ENCODE results near the gene PSMF1.
A peak's percentile ranks its signal among the peaks of the same experiment; 100 is the strongest.

The PSMF1 gene

GRCh38 chr20:1177680-1178079, 59.3 kb downstream of the PSMF1 start:
- H3K4me3 ChIP-seq (ENCODE audit: low read depth, low read length), result no peak overlapping the region
- TF ChIP-seq CTCF (conservative IDR thresholded peaks at IDR 0.05; ENCODE audit: low read depth, low read length), result peak; percentile 29
- peak; percentile 22 for DNase-seq (ENCODE audit: low read depth)

DNA sequence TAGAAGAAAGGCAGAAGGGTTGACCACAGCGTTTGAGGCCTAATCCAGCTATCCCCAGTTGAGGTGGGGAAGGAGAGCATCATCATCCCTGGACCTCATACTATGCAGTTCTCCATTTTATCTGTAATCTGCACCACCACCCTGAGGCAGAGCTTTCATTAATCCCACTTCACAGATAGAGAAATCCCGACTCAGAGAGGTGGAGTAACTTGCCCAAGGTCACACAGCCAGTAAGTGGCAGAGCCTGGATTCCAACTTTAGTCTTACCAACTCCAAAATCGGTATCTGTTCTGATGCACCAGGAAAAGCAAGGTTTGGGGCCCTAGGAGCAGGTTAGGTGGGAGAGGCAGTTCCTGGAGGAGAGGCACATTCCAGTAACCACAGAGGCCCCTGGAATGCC, 59.7 kb downstream of the PSMF1 start:
- no peak for TF ChIP-seq CTCF (conservative IDR thresholded peaks at IDR 0.05; ENCODE audit: low read depth, low read length)

DNA sequence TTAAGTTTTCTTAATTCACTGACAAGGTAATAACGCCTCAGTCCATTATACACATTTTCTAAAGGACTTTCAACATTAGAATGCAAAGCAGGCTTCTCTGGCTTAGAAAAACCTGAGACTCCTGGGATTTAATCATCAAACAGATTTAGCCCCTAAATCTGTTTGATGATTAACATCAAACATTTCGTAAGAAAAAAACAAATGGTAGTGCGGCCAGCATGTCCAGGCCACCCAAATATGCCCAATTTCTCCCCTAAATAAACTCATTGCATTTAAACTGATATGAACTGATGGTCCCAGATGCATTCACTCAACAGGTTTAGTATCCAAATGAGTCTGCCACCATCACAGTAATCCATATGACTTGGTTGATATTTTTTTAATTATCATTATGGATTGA, 60.2 kb downstream of the PSMF1 start:
- no peak for DNase-seq (ENCODE audit: low read depth)
- H3K4me3 ChIP-seq (ENCODE audit: low read depth, low read length), result no peak overlapping the region
- TF ChIP-seq CTCF (conservative IDR thresholded peaks at IDR 0.05; ENCODE audit: low read depth, low read length), result no peak

More for the DNA sequence above, 59.7 kb downstream of the PSMF1 start:
- DNase-seq (ENCODE audit: low read depth), result no peak
- no peak overlapping the region for H3K4me3 ChIP-seq (ENCODE audit: low read depth, low read length)

GRCh38 chr20:1180949-1181348, 62.5 kb downstream of the PSMF1 start:
- TF ChIP-seq CTCF (conservative IDR thresholded peaks at IDR 0.05; ENCODE audit: low read depth, low read length), result no peak
- no peak overlapping the region for H3K4me3 ChIP-seq (ENCODE audit: low read depth, low read length)
- DNase-seq (ENCODE audit: low read depth), result no peak

GRCh38 chr20:1182106-1182505, 63.7 kb downstream of the PSMF1 start:
- TF ChIP-seq CTCF (conservative IDR thresholded peaks at IDR 0.05; ENCODE audit: low read depth, low read length), result no peak
- H3K4me3 ChIP-seq (ENCODE audit: low read depth, low read length), result no peak overlapping the region
- no peak for DNase-seq (ENCODE audit: low read depth)

GRCh38 chr20:1183153-1183552, 64.8 kb downstream of the PSMF1 start:
- DNase-seq (ENCODE audit: low read depth), result no peak
- H3K4me3 ChIP-seq (ENCODE audit: low read depth, low read length), result no peak overlapping the region
- no peak for TF ChIP-seq CTCF (conservative IDR thresholded peaks at IDR 0.05; ENCODE audit: low read depth, low read length)

GRCh38 chr20:1184260-1184637, 65.8 kb downstream of the PSMF1 start:
- H3K4me3 ChIP-seq (ENCODE audit: low read depth, low read length), result no peak overlapping the region
- DNase-seq (ENCODE audit: low read depth), result no peak

More at GRCh38 chr20:1184260-1184637, 65.8 kb downstream of the PSMF1 start:
- no peak for TF ChIP-seq CTCF (conservative IDR thresholded peaks at IDR 0.05; ENCODE audit: low read depth, low read length)

All from choroid plexus epithelial cell (primary cell).